Activated CD4-positive, alpha-beta T cell treated with anti-CD3 and anti-CD28 coated beads for 1 hour (primary cell): ENCODE results near the gene ALDH1B1.

Experiments
- DNase-seq: peaks from one replicate; pipeline ENCODE4 v3.0.0-alpha.2; 2020

Gene ALDH1B1

GRCh38 chr9:38441347-38442085 lies 49.0 kb downstream of the ALDH1B1 start:
- DNase-seq: no peak

- DNase-seq: no peak
Measured at GRCh38 chr9:38442473-38443096, 50.1 kb downstream of the ALDH1B1 start.

GRCh38 chr9:38443181-38443580 lies 50.7 kb downstream of the ALDH1B1 start:
- DNase-seq: no peak

- no peak for DNase-seq
Measured at GRCh38 chr9:38443597-38443996, 51.1 kb downstream of the ALDH1B1 start.

GRCh38 chr9:38445154-38446043 lies 52.9 kb downstream of the ALDH1B1 start:
- no peak for DNase-seq

GRCh38 chr9:38447703-38448102 lies 55.2 kb downstream of the ALDH1B1 start:
- no peak for DNase-seq
